GM19043 (cell line): ENCODE data around the gene ANKS3.
"Not testable (repeated sequence)": the region's sequence is repeated elsewhere in the genome, so short reads cannot be mapped to it uniquely, and the experiment has no call there.

Experiments
- ATAC-seq: cut with Tn5 transposase; IDR thresholded peaks from one replicate; pipeline ENCODE4 v1.9.1; 2021; ENCODE audit warnings: low read depth; ENCODE audit not compliant: unreplicated experiment

The ANKS3 gene

DNA sequence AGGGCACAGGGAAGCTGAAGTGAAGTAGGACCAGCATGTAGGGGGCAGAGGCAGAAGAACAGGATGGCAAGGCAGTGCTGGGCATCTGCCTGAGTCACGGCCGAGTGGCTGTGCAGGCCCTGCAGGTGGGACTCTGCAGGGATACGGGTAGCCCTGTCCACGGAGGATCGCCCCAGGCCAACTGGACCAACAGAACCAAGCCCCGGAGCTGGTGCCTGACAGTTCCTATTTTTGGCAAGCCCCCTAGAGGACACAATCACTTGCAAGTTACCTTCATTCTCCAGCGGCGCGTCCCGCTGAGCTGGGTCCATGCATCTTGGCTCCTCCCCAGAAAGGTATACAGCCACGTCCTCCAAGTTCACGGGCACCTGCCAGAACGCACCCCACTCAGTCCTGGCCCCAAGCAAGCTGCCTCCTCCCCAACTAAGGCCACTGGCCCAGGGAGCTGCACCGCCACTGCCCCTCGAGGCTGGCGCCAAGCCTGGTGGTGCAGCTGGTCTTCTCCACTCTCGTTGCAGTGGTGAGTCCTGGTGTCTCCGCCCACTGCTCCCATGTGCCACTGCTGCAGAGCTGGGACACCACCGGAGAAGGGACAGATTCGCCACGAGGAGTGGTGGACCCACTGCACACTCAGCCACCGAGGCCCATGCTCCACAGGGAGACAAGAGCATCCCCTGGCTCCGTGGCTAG is 26.3 kb upstream of the ANKS3 start:
- ATAC-seq: no peak

DNA sequence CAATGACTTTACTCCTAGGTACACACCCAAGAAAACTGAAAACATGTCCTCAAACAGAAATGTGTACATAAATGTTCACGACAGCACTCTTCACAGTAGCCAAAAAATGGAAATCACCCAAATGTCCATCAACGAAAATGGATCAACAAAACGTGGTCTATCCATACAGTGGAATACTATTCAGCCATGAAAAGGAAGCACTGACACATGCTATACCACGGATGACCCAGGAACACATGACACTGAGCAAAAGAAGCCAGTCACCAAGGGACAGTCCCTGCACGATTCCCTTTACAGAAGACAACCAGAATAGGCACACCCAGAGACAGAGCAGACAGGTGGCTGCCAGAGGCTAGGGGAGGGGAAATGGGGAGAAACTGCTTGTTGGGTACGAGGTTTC is 21.6 kb upstream of the ANKS3 start:
- no peak for ATAC-seq

DNA sequence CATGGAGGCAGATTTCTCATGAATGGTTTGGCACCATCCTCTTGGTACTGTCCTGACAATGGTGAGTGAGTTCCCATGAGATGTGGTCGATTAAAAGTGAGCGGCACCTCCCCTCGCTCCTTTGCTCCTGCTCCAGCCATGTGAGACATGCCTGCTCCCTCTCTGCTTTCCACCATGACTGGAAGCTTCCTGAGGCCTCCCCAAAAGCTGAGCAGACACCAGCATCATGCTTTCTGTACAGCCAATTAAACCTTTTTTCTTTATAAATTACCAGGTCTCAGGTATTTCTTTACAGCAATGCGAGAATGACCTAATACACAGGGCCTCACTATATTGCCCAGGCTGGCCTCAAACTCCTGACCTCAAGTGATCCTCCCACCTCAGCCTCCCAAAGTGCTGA is 20.8 kb upstream of the ANKS3 start:
- ATAC-seq: no peak

DNA sequence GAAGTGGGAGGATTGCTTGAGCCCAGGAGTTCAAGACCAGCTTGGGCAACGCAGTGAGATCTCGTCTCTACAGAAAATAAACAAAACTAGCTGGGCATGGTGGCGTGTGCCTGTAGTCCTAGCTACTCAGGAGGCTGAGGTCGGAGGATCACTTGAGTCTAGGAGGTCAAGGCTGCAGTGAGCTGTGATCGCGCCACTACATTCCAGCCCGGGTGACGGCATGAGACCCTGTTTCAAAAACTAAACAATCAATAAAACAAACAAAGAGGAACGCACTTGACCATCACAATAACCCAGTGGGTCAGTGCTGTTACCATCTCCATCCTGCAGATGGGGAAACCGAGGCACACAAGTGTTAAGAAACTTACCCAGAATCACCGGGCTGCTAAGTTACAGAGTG is 19.2 kb upstream of the ANKS3 start:
- ATAC-seq: no peak

DNA sequence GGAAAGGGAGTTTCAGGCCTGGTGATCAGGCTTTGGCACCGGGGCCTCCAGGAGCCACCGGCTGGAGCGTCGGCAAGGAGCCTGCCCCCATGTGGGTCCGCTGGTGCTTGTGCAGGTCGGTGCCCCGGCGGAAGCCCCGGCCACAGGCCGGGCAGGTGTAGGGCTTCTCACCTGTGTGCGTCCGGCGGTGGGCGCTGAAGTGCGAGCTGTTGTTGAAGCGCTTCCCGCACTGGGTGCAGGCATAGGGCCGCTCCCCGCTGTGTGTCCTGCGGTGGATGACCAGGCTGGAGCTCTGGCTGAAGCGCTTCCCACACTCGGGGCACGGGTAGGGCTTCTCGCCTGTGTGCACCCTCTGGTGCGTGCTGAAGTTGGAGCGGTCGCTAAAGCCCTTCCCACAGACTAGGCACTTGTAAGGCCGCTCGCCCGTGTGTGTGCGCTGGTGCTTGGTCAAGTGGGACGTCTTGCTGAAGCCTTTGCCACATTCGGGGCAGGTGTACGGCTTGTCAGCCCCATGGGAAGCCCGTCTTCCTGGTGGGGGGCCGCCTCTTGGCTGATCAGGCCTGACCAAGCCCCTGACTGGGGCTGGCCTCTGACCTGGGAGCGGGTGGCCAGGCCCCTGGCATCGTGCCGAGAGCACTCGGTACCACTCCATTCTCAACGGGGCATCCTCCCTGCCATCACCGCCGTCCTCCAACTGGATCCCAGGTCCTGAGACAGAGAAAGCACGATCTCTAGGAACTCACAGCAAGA is 18.5 kb upstream of the ANKS3 start:
- ATAC-seq: no peak

DNA sequence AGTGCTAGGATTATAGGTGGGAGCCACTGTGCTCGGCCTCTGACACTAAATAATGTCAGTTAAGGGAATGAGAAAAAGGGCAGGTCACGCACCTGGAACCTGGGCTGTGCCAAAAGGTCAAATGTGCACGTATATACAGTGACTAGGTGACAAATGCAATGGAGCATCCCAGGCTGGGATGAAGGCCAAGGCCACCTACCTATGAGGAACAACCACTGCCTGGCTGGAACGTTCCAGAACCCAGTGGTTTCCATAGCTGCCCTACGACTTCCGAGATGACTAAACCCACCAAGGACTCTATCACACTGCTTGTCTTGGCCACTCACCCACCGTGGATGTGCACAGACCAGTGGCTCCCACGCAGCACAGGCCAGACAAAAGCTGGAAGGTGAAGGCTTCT is 16.8 kb upstream of the ANKS3 start:
- ATAC-seq: no peak

DNA sequence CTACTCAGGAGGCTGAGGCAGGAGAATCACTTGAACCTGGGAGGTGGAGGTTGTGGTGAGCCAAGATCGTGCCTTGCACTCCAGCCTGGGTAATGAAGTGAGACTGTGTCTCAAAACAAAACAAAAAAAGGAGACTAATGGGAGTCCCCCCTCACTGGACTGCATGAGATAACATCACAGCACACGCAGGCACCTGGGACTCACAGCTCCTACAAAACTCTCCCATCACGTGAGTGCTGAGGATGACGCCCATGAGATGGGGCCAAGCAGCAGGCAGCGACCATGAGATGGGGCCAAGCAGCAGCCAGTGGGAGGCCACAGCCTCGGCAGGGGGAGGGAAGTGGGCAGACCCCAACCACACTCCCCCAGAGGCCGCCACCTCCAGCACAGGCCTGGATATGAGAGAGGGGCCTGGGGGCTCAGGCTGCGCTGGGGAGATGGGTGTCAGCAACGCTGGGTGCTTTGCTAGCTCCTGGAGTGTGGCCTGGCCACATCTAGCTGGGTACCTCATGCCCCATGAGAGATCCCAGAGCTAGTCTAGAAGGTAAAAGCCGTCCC is 15.7 kb upstream of the ANKS3 start:
- no peak for ATAC-seq

- no peak for ATAC-seq
These were observed 14.8 kb upstream of the ANKS3 start for GRCh38 chr16:4748682-4749411.

DNA sequence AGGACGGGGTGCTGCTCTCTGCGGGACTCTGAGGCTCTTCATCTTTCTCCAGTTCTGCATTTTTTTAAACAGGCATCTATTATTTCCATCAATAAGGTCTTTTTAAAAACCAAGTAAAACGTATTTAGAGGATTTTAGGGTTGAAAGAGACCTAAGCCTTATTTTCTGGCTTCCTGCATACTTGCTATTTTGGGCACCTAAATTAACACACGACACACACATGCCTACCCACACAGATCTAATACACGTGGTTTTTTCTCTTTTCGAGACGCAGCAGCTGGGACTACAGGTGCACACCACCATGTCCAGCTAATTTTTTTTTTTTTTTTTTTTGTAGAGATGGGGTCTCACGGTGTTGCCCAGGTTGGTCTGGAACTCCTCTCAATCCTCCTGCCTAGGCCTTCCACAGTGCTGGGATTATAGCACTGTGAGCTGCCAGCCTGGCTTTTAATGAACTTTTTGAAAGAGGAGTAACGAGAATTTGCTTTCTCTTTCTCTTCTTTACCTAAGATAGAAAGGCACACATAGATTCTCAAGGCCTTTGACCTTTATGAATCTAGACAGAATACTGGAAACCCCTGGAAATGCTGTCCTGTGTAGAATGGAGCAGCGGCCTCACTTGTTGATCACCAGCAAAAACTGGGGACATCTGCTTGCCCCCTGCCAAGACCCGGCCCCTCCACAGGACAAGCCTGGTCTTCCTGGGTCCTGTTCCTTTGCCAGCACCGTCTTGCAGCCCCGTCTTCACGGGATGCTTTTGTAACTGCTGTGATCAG is 14.0 kb upstream of the ANKS3 start:
- ATAC-seq: no peak

- ATAC-seq: no peak
These were observed 13.0 kb upstream of the ANKS3 start for GRCh38 chr16:4746991-4747574.

GRCh38 chr16:4746215-4746614 is 12.1 kb upstream of the ANKS3 start:
- no peak for ATAC-seq

DNA sequence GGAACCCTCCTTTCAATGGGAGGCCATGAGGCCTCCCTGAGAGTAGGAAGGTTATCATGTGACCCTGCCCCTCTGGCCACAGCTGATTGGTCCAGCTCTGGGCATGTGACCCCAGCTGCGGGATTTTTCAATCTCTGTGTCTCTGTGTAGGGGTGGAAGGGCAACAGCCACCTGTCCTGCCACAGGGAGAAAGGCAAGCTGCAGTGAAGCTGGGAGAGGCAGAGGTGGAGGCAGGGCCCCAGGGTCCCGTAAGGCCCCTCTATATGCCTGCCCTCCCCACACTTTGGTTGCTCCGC is 11.2 kb upstream of the ANKS3 start:
- no peak for ATAC-seq

- no peak for ATAC-seq
These were observed 10.6 kb upstream of the ANKS3 start for GRCh38 chr16:4744555-4745273.

- ATAC-seq: no peak
These were observed 9.3 kb upstream of the ANKS3 start for GRCh38 chr16:4743226-4743878.

DNA sequence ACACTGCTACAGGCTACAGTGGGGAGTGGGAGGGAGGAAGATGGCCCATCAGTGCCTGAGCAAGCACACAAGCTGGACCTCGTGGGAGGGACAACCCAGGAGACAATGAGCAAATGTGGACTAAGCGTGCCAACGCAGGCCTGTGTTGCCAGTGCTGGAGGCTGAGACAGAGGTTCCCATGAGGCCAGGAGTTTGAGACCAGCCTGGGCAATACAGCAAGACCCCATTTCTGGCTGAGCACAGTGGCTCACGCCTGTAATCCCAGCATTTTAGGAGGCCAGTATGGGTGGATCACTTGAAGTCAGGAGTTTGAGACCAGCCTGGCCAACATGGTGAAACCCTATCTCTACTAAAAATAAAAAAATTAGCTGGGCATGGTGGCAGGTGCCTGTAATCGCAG is 4.3 kb upstream of the ANKS3 start:
- not testable (repeated sequence) for ATAC-seq

DNA sequence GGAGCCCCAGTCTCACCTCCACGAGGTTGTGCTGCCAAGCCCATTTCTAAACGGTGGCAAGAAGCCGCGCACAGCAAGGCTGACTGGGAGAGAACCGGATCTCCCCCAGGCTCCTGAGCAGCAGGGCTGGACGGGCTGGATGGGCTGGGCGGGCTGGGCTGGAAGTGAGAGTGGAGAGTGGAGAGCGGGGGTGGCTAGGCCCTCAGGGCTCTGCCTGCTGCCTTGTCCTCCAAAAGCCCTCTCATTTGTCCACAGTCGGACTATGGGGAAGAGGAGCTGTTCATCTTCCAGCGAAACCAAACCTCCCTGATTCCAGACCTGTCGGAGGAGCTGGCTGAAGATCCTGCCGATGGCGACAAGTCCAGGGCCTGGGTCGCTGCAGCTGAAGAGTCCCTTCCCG is 3.5 kb upstream of the ANKS3 start:
- no peak for ATAC-seq

GRCh38 chr16:4736546-4736945 is 2.5 kb upstream of the ANKS3 start:
- no peak for ATAC-seq

DNA sequence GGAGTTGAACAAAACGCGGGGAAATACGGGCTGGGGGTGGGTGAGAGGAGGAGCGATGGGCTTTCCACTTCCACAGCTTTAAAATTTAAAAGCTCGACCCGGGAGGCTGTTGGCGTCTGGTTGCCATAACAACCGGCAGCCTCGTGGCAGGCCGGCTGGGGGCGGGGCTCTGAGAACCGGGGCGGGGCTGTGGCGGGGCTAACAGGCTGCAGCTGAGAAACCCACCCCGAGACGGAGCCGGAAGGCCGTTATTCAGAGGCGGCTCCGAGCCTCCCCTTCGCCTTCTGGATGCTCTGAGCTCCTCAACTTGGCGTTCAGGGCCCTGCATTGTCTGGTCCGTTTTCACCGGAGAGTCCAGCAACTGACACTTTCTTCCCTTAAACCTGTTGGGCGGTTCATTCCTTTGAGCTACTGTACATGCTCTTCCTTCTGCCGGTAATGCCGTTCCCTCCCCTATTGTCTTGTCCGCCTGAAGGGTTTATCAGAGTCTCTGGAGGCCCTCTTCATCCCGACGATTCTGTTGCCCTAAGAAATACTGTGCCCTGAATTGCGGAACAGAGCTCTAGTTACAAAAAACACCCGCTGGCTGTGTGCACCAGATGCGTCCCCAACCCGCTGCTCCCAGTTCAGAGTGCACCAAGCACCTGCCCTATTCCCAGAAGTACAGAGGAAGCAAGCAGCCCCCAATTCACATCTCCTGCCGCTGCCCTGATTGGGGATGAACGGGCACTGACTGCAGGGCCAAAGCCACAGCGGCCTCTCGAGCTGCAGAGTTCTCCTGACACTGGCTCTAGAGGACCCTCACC is 862 bp upstream of the ANKS3 start:
- peak; percentile 51 for ATAC-seq

- no peak for ATAC-seq
These were observed 366 bp downstream of the ANKS3 start for GRCh38 chr16:4733747-4734062.
